K562 (cell line): ENCODE measurements around the gene HAPSTR1. TPM values are rescaled to one million over a fixed set of nuclear protein-coding genes. Genes with fewer than 3 reads are reported as not detected.

Experiments
- ATAC-seq: fragments of 200-7000 bp; cut with Tn5 transposase; 3 replicates; pipeline ENCODE4 v1.9.1; 2020; ENCODE audit warnings: moderate library complexity
- BruUV-seq: library from RNA; stranded (reverse); fragments of 400-500 nt; replicated peaks from 2 replicates; lab custom pipeline; 2021; lab: Mats Ljungman, UMichigan
- CTCF ChIA-PET: fragments of 300-600 bp; formaldehyde crosslinking; extraction: SDS; loops from one replicate; lab custom pipeline; 2021; ENCODE audit warnings: low intra/inter-chr PET ratio; lab: Yijun Ruan, JAX
- POLR2A ChIA-PET: fragments of 300-600, 350-650 bp; sonication (Branson Sonifier 250); formaldehyde crosslinking; extraction: SDS; loops from one replicate; lab custom pipeline; 2021; ENCODE audit warnings: antibody characterized with exemption, inconsistent platforms; lab: Yijun Ruan, JAX
- DNase-seq, 4 experiments: peaks; one replicate each; pipeline versions ENCODE4 v3.0.0 to v3.0.0-alpha.2; 2011 to 2018; ENCODE audit warnings: low spot score in 3 of 4, mixed read lengths in 3 of 4; ENCODE audit errors: extremely low read depth in 1 of 4
- FAIRE-seq: peaks from 2 replicates; lab custom pipeline; 2011; peaks lifted over from hg19 to GRCh38; lab: Jason Lieb, UNC
- H2AFZ ChIP-seq: 2 replicates; pipeline ENCODE4 v1.6.0; 2011; ENCODE audit warnings: low read depth, low read length, control low read depth, inconsistent platforms
- H3K27ac ChIP-seq: fragments of 200-600 bp; 3 replicates; pipeline ENCODE4 v1.8.0; 2011; ENCODE audit warnings: low read depth, mild to moderate bottlenecking, control low read depth, inconsistent platforms, low read length, moderate library complexity, mixed read lengths; ENCODE audit errors: extremely low read depth
- H3K27me3 ChIP-seq, 2 experiments: fragments of 300-600 bp in 1 of 2; 2 replicates in 1 of 2; 3 replicates in 1 of 2; pipeline versions ENCODE4 v1.6.0 to v1.8.0; 2011; ENCODE audit warnings: inconsistent platforms in 2 of 2, low read length in 2 of 2, mild to moderate bottlenecking in 1 of 2, mixed read lengths in 1 of 2, moderate library complexity in 1 of 2; ENCODE audit not compliant: control insufficient read depth in 2 of 2, insufficient read depth in 2 of 2
- H3K36me3 ChIP-seq: fragments of 300-600 bp; 3 replicates; pipeline ENCODE4 v1.8.0; 2011; ENCODE audit warnings: mild to moderate bottlenecking, low read length, inconsistent platforms; ENCODE audit not compliant: control insufficient read depth, insufficient read depth
- H3K4me1 ChIP-seq, 2 experiments: fragments of 200-600 bp in 1 of 2; replicated peaks in 1 of 2; 2 replicates in 1 of 2; 3 replicates in 1 of 2; pipeline versions ENCODE4 v1.5.1 to v1.8.0; 2011; ENCODE audit warnings: inconsistent platforms in 2 of 2, low read length in 2 of 2, mild to moderate bottlenecking in 1 of 2, mixed read lengths in 1 of 2, moderate library complexity in 1 of 2; ENCODE audit not compliant: control insufficient read depth in 2 of 2, insufficient read depth in 2 of 2
- H3K4me2 ChIP-seq: 2 replicates; pipeline ENCODE4 v1.6.1; 2011; ENCODE audit warnings: low read length, control low read depth, inconsistent platforms, mixed read lengths; ENCODE audit not compliant: insufficient read depth
- H3K4me3 ChIP-seq: fragments of 200-600 bp; sonication (generic), shearing (Covaris generic); 2 replicates; pipeline ENCODE4 v1.5.1; 2016; ENCODE audit warnings: control low read depth, inconsistent platforms
- H3K79me2 ChIP-seq: fragments of 200-600 bp; 3 replicates; pipeline ENCODE4 v1.8.0; 2011; ENCODE audit warnings: low read length, inconsistent platforms; ENCODE audit not compliant: control insufficient read depth, insufficient read depth
- H3K9ac ChIP-seq, 2 experiments: 2 replicates each; pipeline versions ENCODE4 v1.6.0 to v1.6.1; 2011; ENCODE audit warnings: low read depth in 2 of 2, low read length in 2 of 2, control low read depth in 1 of 2, inconsistent platforms in 1 of 2, mild to moderate bottlenecking in 1 of 2, mixed read lengths in 1 of 2; ENCODE audit not compliant: insufficient read depth in 1 of 2
- H3K9me1 ChIP-seq: one replicate; pipeline ENCODE4 v1.6.0; 2011; ENCODE audit warnings: inconsistent platforms, mild to moderate bottlenecking, low read length, moderate library complexity; ENCODE audit not compliant: control insufficient read depth, insufficient read depth
- H3K9me3 ChIP-seq: replicated peaks from 2 replicates; pipeline ENCODE4 v1.5.1; 2011; ENCODE audit warnings: low read depth, low read length, inconsistent platforms; ENCODE audit not compliant: control insufficient read depth, insufficient read depth
- H4K20me1 ChIP-seq: replicated peaks from 2 replicates; pipeline ENCODE4 v1.6.1; 2011; ENCODE audit warnings: low read length, inconsistent platforms, mixed read lengths; ENCODE audit not compliant: control insufficient read depth, insufficient read depth
- ARNT ChIP-seq, 2 experiments: fragments of 450-650 bp; IDR thresholded peaks; 2 replicates each; pipeline ENCODE4 v1.6.1; 2016; ENCODE audit warnings: mild to moderate bottlenecking in 1 of 2
- BRD9 ChIP-seq: fragments of 450-650 bp; IDR thresholded peaks from 2 replicates; pipeline ENCODE4 v1.6.1; 2018; ENCODE audit warnings: low read depth; ENCODE audit not compliant: partially characterized antibody
- KAT8 ChIP-seq: fragments of 450-650 bp; IDR thresholded peaks from 2 replicates; pipeline ENCODE4 v1.6.1; 2016; ENCODE audit warnings: low read depth, mild to moderate bottlenecking
- MCM7 ChIP-seq, 2 experiments: fragments of 450-650 bp; IDR thresholded peaks; 2 replicates each; pipeline ENCODE4 v1.6.1; 2016 to 2018
- RHOXF2B ChIP-seq: fragments of 250-450 bp; sonication (Bioruptor Pico); conservative IDR thresholded peaks from 2 replicates; pipeline ENCODE4 v1.5.1; 2021
- U2AF2 ChIP-seq: fragments of 200-400 bp; formaldehyde crosslinking; optimal IDR thresholded peaks from 2 replicates; pipeline ENCODE3; 2017; ENCODE audit warnings: low read depth, mild to moderate bottlenecking, low read length
- ZKSCAN1 ChIP-seq: fragments of 150-350 bp; IDR thresholded peaks from 2 replicates; pipeline ENCODE4 v1.6.1; 2016; ENCODE audit warnings: low read depth, low read length
- ZNF507 ChIP-seq: conservative IDR thresholded peaks from 2 replicates; pipeline ENCODE4 v1.6.1; 2017; ENCODE audit warnings: missing genetic modification characterization, missing compliant biosample characterization
- ZNF766 ChIP-seq: fragments of 200-800 bp; sonication (Bioruptor generic); conservative IDR thresholded peaks from 2 replicates; pipeline ENCODE4 v1.6.1; 2016; ENCODE audit warnings: missing genetic modification characterization, missing compliant biosample characterization
- WGBS: fragments of 100-300 bp; shearing (Covaris generic); methylation state at CpG from one replicate; pipeline ENCODE4 v1.1.6; 2016; ENCODE audit warnings: low coverage, mixed read lengths; ENCODE audit not compliant: insufficient coverage; ENCODE audit errors: missing lambda C conversion rate; 5-methylcytosine and 5-hydroxymethylcytosine counted together
- in situ Hi-C: fragments of 300-500 bp; cut with MboI; formaldehyde crosslinking; loops from 4 replicates; pipeline ENCODE4 v1.15.0; 2018; ENCODE audit warnings: inconsistent platforms, mixed read lengths
- intact Hi-C: fragments of 100-400 bp; cut with micrococcal nuclease; formaldehyde crosslinking; loops from 2 replicates; pipeline ENCODE4 v1.14.2; 2022
- polyA plus RNA-seq, 8 experiments: library from polyadenylated mRNA; depleted of rRNA in 4 of 8; stranded (reverse) in 5 of 8; unstranded in 3 of 8; fragments of >200 nt; fragmentation: Nextera tagmentation in 2 of 8; fragmentation: Illumina TruSeq in 1 of 8; extraction: Ambion mirVana in 2 of 8; extraction: Trizol in 1 of 8; gene quantifications; 2 replicates each; pipeline versions ENCODE4 v1.2.1 to v1.2.3, GENCODE V29; 2011 to 2014; ENCODE audit warnings: inconsistent platforms in 1 of 8, missing spikeins in 1 of 8
- total RNA-seq, 7 experiments: library from RNA; depleted of rRNA in 6 of 7; stranded (reverse); fragments of >200 nt in 6 of 7; fragmentation: Illumina TruSeq in 2 of 7; extraction: Trizol in 2 of 7; gene quantifications; 2 replicates each; pipeline versions ENCODE4 v1.2.1 to v1.2.3, GENCODE V29; 2011 to 2021; ENCODE audit warnings: low replicate concordance in 1 of 7
- TF ChIP-seq, protein P1 (sequence below), 2 experiments: fragments of 450-650 bp in 1 of 2; IDR thresholded peaks; 2 replicates each; pipeline ENCODE4 v1.6.1; 2011 to 2017; ENCODE audit warnings: low read depth in 2 of 2, antibody characterized with exemption in 1 of 2, borderline replicate concordance in 1 of 2, low read length in 1 of 2, mild to moderate bottlenecking in 1 of 2, mixed read lengths in 1 of 2; ENCODE audit not compliant: control insufficient read depth in 1 of 2
- TF ChIP-seq, protein P2 (sequence below): fragments of 250-450 bp; sonication (Bioruptor Pico); IDR thresholded peaks from 2 replicates; pipeline ENCODE4 v1.8.0; 2022; ENCODE audit warnings: moderate library complexity, mild to moderate bottlenecking, inconsistent platforms
- TF ChIP-seq, protein P3 (sequence below): fragments of 450-650 bp; formaldehyde crosslinking; IDR thresholded peaks from 2 replicates; pipeline ENCODE4 v1.4.0; 2020; ENCODE audit warnings: mild to moderate bottlenecking
- TF ChIP-seq, protein P4 (sequence below): fragments of 450-650 bp; formaldehyde crosslinking; IDR thresholded peaks from 2 replicates; pipeline ENCODE4 v1.4.0; 2022; ENCODE audit warnings: missing genetic modification characterization
- TF ChIP-seq, protein P5 (sequence below): IDR thresholded peaks from 2 replicates; pipeline ENCODE4 v1.6.1; 2014; ENCODE audit warnings: antibody characterized with exemption

The HAPSTR1 gene
- total and polyA plus RNA-seq, 9 of the 15 experiments (the other 6 are each of a cell fraction or from before 2014, with no cell fraction given), result 10.8 to 67.9 (median 36.5) TPM

DNA sequence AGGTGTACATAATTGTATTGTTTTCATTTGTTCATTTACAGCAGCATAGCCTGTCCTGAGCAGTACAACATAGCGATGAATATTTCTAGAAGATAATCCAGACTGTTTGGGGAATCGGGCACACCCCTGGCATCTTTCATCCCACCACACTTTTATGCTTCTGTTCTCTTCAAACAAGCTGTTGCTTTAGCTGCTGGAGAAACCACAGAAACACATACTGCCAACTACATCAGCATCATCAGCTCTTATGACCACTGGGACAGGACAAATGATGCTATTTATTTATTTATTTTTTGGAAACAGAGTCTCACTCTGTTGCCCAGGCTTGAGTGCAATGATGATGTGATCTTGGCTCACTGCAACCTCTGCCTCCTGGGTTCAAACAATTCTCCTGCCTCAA, 22.6 kb upstream of the HAPSTR1 start:
- ChIA-PET CTCF (no interaction called here), POLR2A (interaction anchor here (0.8 to 5.7 kb wide), 8 partner anchors 10 to 37 kb away, joined by 3 to 56 read pairs (median 6); partner anchors contain the start of gene HAPSTR1)
- Histone ChIP-seq H3K4me3 (no peak overlapping the region), H3K9ac (peak overlapping the region in 1 of 2 experiments; percentile 43; a peak in 1 of 4 replicates), H3K9me3 (peaks cover 5% of the 10 kb centered on the region), H3K36me3 (peaks cover 20% of the 10 kb centered on the region; the same call in 2 of the 3 replicates), H3K9me1 (no peaks in the 10 kb centered on the region), H3K4me1 (peaks cover 15 to 20% of the 10 kb centered on the region in 2 experiments; a peak in 4 of 5 replicates), H3K79me2 (peaks cover 43% of the 10 kb centered on the region), H3K27ac (peak overlapping the region; percentile 96), H3K27me3 (no peaks in the 10 kb centered on the region), H4K20me1 (no peaks in the 10 kb centered on the region; the same call in 1 of the 2 replicates), H2AFZ (no peak overlapping the region), H3K4me2 (peak overlapping the region; percentile 75)
- intact Hi-C loops, result loop anchor here (1.0 kb wide), 1 partner anchor 8 kb away; no protein-coding TSS in a partner anchor
- TSS peak; percentile 60 for BruUV-seq
- 73% methylated on average over 2 of the region's 2 CpGs for WGBS
- ATAC-seq, result no peak
- FAIRE-seq, result no peak
- DNase-seq, result no peak
- in situ Hi-C loops, result no loop called here
- TF ChIP-seq ZNF766 (CRISPR knock-in tag) (no peak), ZKSCAN1 (no peak), BRD9 (no peak), ZNF507 (tag) (no peak), KAT8 (no peak), ARNT (IDR thresholded peaks at IDR 0.05) (no peak), MCM7 (IDR thresholded peaks at IDR 0.05) (no peak), RHOXF2B (CRISPR knock-in tag) (no peak), U2AF2 (no peak)
- TF ChIP-seq, protein P1, sequence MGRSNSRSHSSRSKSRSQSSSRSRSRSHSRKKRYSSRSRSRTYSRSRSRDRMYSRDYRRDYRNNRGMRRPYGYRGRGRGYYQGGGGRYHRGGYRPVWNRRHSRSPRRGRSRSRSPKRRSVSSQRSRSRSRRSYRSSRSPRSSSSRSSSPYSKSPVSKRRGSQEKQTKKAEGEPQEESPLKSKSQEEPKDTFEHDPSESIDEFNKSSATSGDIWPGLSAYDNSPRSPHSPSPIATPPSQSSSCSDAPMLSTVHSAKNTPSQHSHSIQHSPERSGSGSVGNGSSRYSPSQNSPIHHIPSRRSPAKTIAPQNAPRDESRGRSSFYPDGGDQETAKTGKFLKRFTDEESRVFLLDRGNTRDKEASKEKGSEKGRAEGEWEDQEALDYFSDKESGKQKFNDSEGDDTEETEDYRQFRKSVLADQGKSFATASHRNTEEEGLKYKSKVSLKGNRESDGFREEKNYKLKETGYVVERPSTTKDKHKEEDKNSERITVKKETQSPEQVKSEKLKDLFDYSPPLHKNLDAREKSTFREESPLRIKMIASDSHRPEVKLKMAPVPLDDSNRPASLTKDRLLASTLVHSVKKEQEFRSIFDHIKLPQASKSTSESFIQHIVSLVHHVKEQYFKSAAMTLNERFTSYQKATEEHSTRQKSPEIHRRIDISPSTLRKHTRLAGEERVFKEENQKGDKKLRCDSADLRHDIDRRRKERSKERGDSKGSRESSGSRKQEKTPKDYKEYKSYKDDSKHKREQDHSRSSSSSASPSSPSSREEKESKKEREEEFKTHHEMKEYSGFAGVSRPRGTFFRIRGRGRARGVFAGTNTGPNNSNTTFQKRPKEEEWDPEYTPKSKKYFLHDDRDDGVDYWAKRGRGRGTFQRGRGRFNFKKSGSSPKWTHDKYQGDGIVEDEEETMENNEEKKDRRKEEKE (IDR thresholded peaks at IDR 0.05; ENCODE audit: borderline replicate concordance in 1 of 2, control insufficient read depth in 1 of 2, low read depth in 2 of 2, low read length in 1 of 2), result no peak
- TF ChIP-seq, protein P2, sequence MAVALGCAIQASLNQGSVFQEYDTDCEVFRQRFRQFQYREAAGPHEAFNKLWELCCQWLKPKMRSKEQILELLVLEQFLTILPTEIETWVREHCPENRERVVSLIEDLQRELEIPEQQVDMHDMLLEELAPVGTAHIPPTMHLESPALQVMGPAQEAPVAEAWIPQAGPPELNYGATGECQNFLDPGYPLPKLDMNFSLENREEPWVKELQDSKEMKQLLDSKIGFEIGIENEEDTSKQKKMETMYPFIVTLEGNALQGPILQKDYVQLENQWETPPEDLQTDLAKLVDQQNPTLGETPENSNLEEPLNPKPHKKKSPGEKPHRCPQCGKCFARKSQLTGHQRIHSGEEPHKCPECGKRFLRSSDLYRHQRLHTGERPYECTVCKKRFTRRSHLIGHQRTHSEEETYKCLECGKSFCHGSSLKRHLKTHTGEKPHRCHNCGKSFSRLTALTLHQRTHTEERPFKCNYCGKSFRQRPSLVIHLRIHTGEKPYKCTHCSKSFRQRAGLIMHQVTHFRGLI, result no peak
- TF ChIP-seq, protein P3, sequence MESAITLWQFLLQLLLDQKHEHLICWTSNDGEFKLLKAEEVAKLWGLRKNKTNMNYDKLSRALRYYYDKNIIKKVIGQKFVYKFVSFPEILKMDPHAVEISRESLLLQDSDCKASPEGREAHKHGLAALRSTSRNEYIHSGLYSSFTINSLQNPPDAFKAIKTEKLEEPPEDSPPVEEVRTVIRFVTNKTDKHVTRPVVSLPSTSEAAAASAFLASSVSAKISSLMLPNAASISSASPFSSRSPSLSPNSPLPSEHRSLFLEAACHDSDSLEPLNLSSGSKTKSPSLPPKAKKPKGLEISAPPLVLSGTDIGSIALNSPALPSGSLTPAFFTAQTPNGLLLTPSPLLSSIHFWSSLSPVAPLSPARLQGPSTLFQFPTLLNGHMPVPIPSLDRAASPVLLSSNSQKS (CRISPR knock-in tag), result no peak
- TF ChIP-seq, protein P4, sequence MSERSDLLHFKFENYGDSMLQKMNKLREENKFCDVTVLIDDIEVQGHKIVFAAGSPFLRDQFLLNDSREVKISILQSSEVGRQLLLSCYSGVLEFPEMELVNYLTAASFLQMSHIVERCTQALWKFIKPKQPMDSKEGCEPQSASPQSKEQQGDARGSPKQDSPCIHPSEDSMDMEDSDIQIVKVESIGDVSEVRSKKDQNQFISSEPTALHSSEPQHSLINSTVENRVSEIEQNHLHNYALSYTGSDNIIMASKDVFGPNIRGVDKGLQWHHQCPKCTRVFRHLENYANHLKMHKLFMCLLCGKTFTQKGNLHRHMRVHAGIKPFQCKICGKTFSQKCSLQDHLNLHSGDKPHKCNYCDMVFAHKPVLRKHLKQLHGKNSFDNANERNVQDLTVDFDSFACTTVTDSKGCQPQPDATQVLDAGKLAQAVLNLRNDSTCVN (CRISPR knock-in tag), result no peak
- TF ChIP-seq, protein P5, sequence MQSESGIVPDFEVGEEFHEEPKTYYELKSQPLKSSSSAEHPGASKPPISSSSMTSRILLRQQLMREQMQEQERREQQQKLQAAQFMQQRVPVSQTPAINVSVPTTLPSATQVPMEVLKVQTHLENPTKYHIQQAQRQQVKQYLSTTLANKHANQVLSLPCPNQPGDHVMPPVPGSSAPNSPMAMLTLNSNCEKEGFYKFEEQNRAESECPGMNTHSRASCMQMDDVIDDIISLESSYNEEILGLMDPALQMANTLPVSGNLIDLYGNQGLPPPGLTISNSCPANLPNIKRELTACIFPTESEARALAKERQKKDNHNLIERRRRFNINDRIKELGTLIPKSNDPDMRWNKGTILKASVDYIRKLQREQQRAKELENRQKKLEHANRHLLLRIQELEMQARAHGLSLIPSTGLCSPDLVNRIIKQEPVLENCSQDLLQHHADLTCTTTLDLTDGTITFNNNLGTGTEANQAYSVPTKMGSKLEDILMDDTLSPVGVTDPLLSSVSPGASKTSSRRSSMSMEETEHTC, result no peak
